ENCODE measurements around the gene ALX4.

ALX4 gene

DNA sequence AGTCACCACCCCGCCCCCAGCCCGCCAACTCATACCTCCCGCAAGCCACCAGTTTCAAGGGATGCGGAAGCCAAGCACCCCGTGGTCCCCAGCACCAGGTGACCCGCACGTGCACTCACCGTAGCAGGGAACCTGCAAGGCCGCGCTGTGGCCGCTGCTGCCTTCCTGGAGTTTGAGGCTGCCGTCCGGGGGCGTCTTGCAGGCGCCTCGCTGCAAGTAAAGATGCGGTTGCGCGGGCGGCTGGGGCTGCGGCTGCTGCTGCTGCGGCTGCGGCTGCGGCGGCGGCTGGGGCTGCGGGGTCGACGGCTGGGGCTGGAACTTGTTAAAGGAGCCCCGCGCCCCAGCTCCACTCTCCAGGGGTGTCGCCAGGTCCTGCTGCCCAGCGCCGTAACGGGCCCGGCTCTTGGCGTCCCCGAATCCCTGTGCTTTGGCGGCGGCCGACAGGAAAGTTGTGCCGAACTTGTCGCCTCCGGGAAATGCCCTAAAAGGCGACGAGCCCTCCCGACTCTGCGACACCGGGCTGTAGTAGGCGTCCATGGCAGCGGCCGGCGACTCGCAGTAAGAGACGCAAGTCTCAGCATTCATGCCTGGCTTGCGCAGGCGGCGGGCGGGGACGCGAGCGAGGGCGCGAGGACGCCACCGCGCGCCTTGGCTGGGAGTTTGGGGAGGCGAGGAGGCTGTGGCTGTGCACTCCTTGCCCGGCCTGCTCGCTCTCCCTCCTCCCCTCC is at the start of gene ALX4:
Gene ALX4, minus strand, starts transcription at position 662 of the 728 bp plus-strand sequence. Its CDS starts 77 bp downstream, at position 585.
- DNase-seq = no peak

- DNase-seq = no peak
Measured at GRCh38 chr11:44359162-44359561, 49.2 kb upstream of the ALX4 start.

DNA sequence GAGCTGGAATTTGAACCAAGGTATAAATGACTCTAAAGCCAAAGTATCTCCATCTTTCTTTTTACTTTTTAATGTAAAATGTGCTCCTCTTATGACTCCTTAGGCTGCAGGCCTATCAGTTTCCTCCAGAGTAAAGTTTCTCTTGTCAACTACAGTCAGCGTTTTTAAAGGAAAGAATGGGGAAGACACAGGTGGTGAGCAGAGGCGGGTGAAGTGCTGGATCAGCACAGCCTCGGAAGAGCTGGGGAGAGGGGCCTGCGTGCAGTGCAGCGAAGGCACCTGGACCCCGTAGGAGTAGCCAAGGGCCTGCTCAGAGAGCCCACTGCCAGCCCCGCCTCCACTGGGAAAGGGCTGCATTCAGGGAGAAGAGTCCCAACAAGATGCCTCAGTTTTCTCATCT is 48.8 kb upstream of the ALX4 start:
- DNase-seq = no peak

- no peak for DNase-seq
Measured at GRCh38 chr11:44357711-44358110, 47.8 kb upstream of the ALX4 start.

GRCh38 chr11:44356351-44356750 is 46.4 kb upstream of the ALX4 start:
- no peak for DNase-seq

DNA sequence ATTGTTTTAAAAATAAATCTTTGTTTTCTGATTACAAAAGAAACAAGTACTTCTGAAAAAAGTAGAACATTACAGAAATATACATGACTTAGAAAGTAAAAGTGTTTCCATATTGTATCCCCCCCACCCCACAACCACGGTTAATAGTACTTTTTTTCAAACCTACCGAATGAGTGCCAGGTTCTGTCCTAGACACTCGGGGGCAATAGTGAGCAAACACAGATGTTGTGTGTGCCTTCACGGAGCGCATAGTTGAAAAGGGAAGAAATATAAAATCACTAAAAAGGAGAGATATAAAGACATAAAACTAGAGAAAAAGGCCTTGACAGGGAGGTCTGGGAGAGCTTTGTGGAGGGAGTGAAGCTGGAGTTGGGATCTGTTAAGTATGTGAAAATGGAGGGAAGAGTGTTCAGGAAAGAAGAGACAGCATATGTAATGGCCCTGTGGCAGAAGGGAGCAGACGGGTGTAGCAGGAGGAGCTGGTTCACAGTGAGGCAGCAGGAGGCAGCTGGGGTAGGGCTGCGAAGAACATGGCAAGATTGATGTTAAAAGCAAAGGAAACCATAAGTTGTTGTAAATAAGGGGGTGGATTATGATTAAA is 42.1 kb upstream of the ALX4 start:
- DNase-seq = no peak

DNA sequence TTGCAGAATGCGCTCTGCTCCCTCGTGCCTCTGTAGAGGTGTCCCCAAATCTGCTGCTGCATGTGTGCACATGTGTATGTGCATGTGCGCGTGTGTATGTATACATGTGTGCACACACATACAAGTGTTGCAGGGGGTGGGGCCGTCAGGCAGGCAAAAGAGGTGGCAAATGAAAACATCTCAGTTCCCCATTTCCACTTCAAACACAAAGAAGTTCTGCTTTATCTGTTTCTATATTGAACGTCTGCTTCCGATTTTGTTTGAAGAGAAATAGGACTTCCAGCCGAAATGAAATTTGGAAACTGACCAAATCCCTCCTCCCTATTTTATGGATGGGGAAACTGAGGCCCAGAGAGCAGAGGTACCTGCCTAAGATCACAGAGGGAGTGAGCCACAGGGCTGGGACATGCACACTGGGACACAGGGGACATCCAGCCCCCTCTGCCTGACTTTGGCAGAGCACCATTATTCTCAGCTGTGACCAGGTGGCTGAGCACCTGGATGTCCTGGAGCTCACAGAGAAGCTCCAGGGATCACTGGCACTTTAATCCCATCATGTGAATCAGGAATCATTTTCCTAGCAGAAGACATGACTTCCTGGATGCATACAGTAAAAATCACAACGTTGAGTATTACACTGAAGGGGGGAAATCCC is 41.2 kb upstream of the ALX4 start:
- DNase-seq = no peak

- no peak for DNase-seq
Measured at GRCh38 chr11:44349328-44349727, 39.4 kb upstream of the ALX4 start.

GRCh38 chr11:44348721-44349120 is 38.8 kb upstream of the ALX4 start:
- DNase-seq = no peak

GRCh38 chr11:44348114-44348513 is 38.2 kb upstream of the ALX4 start:
- no peak for DNase-seq

- no peak for DNase-seq
Measured at GRCh38 chr11:44347538-44347937, 37.6 kb upstream of the ALX4 start.

GRCh38 chr11:44346983-44347382 is 37.0 kb upstream of the ALX4 start:
- DNase-seq = no peak

DNA sequence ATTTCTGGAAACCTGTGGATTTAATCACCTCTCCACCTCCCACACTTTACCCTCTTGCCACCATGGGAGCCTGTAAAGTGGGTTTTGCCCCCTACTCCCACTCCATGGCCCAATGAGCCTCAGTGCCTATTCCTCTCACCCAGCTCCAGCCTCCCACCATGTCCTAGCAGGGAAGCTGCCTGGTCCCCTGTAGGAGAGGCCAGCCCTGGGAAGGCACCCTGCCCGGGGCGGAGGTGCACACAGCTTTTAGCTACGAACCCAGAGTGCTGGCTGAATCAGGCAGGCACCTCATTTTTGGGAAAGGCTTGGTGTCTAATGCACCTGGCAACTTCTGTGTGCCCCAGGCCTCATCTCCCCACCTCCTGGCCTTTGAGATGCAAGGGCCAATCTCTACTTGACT is 35.8 kb upstream of the ALX4 start:
- no peak for DNase-seq

DNA sequence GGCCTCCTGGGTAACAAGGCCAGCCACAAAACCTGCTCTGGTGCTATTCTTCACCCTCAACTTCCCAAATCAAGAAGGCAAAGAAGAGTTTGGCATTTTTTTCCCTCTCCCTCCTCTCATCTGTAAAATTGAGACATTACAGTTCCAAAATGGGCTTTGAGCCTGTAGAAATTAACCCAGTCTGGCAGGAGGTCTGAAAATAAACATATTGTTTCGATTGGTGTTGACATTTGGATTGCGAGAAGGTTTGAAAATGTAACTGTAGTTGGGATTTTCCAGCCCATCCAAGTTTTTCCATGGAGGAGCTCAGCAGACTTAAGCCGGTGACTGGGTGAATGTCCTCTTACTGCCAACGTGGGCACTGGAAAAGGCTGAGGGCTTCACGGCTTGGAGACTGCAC is 35.0 kb upstream of the ALX4 start:
- no peak for DNase-seq

GRCh38 chr11:44344423-44344820 is 34.5 kb upstream of the ALX4 start:
- no peak for DNase-seq

GRCh38 chr11:44343778-44344422 is 34.0 kb upstream of the ALX4 start:
- no peak for DNase-seq

- no peak for DNase-seq
Measured at GRCh38 chr11:44342616-44343015, 32.7 kb upstream of the ALX4 start.

- DNase-seq = no peak
Measured at GRCh38 chr11:44340656-44341055, 30.7 kb upstream of the ALX4 start.

DNA sequence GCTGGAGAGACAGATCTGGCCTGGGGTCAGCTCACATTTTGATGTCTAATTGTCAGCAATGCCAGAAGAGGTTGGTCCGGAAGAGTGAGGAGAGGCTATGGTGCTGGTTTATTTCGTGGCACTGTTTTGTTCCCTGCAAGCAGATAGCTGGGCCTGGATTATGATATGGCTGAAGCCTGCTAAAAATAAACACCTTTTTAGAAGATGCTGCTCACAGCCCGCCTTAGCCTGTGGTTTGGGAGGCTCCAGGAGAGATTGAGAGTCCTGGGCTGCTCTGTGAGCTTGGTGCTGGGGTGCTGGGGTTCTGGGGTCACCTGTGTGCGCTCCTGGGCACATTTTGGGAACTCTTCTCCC is 29.6 kb upstream of the ALX4 start:
- no peak for DNase-seq

- DNase-seq = peak; percentile 64
Measured at GRCh38 chr11:44338698-44339529, 29.0 kb upstream of the ALX4 start.

DNA sequence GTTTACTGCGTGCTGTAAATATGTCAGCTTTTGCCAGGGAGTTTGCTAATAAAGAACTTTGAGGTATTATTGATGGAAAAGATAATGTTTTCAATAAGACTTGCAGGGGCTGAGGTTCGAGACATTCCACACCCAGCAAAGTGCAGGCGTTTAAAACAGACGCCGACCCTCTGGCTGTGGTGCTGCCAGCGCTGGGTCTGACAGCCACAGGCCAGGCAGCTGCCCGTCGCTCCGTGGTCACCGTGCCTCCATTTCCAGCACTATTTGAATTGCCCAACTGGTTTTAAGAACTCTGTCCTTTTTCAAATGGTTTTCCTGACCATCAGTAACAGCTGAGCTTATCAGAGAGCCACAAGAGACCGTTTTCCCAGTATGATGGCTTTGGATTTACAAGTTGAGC is 28.1 kb upstream of the ALX4 start:
- no peak for DNase-seq

- no peak for DNase-seq
Measured at GRCh38 chr11:44335919-44336318, 26.0 kb upstream of the ALX4 start.
